Hematopoietic multipotent progenitor cell treated with erythropoietin and hydrocortisone succinate and interleukin-3 and kit ligand, for 4 days (in vitro differentiated cells): ENCODE measurements around the gene BCL11A.
A peak's percentile ranks its signal among the peaks of the same experiment; 100 is the strongest.
"Not testable (repeated sequence)": the region's sequence is repeated elsewhere in the genome, so short reads cannot be mapped to it uniquely, and the experiment has no call there.

ENCODE experiments used
- DNase-seq: peaks from one replicate; pipeline ENCODE4 v3.0.0-alpha.2; 2015

Gene BCL11A

DNA sequence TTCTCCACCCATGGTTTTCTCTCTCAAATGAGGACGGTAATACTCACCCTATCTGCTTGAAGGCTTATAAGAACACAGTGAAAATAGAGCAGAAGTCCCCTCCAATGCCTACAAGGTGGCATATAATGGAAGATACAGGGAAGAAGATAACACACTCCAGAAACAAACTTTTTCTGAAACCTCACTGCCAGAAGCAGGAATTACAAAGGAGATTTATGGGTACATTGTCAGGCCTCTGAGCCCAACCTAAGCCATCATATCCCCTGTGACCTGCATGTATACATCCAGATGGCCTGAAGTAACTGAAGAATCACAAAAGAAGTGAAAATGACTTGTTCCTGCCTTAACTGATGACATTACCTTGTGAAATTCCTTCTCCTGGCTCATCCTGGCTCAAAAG, 136.2 kb downstream of the BCL11A start:
- DNase-seq: not testable (repeated sequence)

DNA sequence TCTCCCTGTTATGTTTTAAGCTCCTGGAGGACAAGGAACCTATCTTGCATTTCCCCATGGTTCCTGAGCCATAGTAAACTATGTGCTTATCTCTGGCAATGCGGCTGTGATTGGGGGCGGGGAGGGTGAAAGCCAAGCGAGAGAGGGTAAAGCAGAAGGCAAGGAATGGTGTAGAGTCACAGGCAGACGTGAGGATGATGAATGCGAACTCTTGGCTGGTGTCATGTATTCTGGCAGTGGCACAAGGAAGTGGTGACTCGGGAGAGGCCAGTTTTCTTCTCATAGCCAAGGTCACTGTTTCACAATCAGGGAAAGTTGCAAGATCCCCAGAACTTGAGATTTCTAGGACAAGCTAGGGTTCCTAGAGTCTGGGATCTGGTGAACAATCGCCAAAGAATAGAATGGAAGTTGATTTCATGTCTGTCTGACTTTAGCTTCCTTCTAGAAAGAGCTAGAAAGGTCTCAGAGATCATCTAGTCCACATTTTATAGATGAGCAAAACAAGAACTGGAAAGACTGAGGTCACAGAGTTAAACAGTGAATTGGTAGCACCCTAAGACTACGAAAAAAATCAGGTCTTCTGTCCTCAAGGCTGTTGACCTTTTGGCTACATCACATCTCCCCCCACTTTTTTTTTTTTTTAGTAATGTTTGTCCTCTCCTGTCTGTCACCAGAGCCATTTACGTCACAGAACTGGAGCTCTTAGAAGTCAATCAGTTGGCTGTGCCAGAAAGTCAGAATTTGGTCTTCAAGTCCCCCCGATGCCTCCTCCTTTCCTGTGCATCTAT, 137.0 kb downstream of the BCL11A start:
- no peak for DNase-seq

DNA sequence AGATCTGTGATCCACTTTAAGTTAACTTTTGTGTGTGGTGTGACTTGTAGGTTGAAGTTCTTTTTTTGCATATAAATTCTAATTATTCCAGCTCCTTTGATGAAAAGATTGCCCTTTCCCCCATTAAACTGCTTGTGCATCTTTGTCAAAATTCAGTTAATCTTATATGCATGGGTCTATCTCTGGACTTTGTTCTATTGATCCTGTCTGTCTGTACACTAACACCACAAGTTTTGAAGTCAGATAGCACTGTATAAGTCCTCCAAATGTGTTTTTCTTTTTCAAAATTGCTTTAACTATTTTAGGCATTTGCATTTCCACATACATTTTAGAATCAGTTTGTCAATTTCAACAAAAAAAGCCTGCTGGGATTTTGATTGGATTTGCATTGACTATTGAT, 137.6 kb downstream of the BCL11A start:
- DNase-seq: no peak

DNA sequence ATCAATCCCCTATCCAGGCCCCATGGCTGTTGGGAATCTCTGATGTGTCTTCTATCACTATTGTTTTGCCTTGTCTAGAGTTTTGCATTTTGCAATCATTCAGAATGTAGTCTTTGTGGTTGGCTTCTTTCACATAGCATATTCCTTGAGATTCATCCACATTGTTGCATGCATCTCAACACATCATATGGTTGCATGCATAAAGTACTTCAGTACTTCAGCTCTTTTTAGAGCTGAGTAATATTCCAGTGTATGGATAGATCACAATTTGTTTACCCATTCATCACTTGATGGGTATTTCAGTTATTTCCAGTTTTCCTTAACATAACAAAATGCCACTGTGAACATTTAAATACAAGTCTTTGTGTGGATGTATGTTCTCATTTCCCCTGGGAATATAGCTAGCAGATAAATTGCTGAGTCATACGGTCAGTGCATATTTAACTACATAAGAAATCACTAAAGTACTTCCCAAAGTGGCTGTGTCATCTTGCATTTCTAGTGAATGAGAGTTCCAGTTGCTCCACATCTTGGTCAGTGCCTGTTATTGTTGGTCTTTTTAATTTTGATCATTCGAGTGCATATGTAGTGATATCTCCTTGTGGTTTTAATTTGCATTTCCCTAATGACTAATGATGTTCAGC, 138.8 kb downstream of the BCL11A start:
- no peak for DNase-seq

DNA sequence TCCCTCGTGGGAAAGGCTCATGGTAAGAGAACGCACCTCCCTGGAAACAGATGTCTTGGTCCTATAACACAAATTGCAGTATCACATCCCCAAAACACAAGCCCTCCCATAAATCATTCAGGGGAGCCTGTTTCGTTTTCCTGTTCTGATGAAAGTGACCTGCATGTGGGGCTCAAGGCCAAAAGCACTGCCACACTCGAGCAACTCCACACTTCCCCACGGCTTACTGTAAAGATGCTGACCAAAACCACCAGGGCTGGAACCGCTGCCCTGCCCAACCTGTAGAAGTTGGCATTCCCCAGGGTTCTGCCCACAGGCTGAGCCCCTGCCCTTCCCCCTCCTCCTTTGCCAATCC, 139.7 kb downstream of the BCL11A start:
- peak; percentile 64 for DNase-seq

DNA sequence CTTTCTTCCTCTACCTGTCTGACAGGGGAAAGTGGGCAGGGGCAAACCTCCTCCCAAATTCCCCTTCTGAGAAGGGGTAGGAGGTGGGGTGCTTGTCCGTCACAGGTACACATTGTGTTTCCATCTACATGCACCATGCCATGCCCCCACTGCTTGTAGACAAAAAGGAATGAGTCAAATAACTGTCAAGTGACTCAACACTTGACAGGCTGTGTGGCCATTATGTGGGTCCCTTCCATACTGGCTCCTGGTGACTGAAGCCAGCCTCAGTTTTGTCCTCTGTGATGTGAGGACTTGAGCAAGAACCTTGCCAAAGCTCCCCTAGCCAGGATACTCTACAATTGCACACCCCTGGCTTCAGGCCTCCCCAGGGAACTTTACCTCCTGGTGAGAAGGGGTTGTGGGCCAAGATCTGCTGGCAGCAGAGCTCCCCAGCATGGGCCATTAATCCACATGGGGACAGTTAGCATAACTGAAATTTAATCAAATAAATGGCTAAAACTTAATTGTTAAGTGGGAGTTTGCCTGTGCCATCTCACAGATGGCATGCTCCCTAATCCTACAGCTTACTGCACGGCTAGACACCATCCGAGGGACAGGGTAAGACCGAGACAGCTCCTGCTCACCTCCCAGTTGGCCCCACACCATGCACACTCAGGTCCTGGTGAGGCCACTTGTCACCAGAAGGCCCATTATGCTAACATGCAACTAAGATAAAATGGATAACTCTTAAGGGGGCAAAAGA, 140.2 kb downstream of the BCL11A start:
- DNase-seq: no peak

DNA sequence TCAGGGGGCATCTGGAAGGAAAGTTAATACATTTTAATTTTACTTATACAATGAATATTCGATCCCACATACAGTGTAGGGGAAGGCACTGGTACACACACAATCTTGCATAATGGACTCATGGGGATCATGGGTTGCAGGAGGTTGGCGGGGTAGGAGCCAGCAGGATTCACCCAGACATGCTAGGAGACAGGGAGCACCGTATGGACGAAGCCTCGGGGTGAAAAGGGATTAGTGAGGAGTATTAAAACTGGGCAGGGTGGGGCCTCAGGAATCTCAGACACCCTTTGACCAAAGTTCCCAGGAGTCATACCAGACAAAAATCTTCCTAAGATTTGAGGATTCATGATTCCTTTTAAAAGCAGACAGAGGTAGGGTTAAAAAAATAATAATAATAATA, 140.8 kb downstream of the BCL11A start:
- DNase-seq: no peak

DNA sequence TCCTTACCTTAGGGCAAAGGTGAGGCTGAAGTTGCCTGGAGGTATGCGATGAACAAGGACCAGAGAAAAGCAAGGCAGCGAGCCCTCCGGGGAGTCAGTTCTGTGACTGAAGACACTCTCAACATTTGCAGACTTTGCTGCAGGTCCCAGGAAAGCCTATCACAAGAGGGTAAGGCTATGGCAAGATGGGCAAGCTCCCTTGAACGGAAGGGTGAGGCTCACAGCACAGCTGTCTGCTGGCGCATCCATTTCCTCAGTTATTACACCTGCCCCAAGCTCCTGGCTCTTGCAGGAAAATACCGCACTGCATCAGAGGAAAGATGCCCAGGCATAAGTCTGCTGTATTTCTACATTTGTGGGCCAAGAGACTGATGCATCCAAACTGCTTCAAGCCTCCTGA, 141.4 kb downstream of the BCL11A start:
- DNase-seq: no peak

DNA sequence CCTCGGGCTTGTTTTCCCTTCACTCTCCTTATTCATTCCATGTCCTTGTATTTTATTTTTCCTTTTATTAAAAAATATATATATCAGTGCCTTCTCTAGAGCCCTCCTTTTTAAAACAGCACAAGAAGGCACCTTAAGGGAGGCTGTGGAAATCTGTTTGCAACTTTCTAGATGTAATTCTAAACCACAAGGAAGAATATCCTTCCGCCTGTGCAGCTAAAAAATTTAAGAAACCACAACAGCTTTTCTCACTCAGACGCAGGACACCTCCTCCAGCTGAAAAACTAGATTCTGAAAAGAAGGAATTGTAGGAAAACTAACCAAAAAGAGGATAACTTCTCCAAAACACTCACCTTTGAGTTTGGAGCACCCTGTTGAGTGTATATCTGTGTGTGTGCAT, 142.2 kb downstream of the BCL11A start:
- DNase-seq: peak; percentile 50

DNA sequence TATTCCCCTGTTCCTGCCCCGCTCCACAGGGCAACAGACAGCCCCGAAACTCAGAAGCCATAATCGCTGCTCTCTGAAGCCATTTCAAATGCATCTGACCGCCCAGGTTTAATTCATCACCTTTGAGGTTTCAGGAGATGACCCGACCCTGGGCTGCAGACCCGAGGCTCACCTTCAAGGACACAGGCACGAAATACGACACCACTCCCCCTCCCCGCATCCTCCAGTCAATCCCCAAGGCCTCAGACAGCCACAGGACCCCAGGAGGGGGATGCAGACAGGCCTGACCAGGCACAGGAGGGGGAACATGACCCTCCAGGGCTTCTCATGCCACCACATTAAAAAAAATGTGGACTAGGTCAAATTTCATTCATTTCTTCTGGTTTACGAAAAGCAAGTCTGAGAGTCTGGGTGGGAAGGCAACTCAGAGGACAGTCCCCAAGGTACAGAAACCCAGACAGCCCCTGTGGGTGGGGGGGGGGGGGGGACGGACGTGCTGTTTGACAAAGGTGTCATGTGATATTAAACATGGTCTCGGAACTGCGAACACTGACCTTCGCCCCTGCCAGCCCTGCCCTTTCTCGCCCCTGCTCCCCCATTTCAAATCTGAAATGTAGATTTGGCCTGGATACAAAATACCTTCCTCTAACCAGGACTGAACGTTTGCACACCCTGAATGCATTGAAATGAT, 142.9 kb downstream of the BCL11A start:
- no peak for DNase-seq

DNA sequence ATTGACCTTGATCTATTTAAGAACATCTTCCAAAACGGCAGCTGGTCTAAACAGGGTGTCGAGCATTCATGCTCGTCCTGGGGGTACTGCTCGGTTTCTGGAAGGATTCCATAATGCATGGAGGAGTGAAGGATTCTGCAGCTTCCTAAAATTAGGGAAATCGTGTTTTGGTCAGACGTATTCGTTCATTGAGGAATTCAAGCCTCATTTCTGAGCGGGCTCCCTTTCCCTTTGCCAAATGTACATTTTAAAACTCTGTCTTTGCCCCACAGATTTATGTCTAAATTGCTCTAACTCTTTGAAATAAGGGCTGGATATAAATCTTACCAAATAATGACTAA, 144.0 kb downstream of the BCL11A start:
- DNase-seq: no peak

DNA sequence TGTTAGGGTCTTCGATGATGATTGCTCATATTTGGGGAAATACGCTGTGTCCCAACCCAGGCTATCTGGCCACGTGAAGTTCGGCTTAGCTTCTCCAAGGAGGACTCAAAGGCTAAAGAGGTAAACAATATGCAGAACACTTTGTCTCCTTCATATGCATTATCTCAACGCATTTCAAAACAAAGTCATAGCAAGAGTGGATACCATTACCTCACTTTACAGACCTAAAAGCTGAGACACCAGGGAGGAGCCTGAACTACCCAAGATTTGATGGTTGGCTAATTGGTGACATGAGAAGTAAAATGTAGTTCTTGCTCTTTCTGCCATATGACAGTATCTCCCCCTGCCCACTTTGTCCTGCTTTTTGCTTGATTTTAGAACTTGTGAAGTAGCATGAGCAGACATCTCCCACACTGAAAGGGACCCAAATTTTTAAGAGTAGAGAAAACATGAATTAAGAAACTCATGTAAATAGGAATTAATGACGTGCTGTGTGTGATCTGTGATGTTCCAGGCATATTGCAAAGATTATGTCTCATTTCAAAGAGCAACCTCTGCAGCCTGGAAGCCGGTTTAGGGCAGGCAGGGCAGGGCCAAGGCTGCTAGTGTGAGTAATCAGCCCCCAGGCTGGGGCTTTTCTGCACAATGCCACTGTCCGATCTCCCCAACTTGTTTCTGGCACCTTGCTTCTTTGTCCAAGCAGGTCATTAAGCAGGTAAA, 144.5 kb downstream of the BCL11A start:
- no peak for DNase-seq

DNA sequence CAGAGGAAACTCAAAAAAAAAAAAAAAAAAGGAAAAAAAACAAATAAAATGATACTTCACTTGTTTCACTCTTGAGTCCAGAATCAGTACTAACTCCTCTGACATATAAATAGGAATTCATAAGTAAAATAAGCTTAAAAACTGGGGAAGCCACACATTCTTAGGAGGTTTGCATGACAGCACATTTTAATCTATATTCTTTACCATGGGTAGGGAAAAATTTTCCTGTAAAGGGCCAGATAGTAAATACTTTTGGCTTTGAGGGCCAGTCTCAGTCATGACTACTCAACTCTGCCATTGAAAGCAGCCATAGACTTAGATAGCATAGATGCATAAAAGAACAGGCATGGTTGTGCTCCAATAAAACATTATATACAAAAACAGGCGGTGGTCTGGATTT, 145.2 kb downstream of the BCL11A start:
- no peak for DNase-seq

DNA sequence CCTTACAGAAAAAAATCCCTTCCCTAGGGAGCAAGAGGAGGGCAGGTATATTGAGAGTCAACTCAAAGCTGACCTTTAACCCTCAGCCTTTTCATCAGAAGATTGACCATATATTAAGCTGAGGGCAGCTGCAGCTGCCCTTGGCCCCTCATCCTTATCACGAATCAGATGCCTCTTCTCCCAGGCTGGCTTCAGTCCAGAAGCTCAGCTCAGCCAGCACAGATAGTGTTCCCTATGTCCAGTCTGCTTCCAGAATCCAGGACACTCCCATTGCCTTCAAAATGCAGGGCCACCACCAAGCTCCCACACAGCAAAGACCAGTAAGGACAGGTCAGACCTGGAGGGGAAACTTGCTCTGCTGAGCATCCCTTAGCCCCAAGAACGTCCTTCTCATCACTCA, 146.1 kb downstream of the BCL11A start:
- no peak for DNase-seq

DNA sequence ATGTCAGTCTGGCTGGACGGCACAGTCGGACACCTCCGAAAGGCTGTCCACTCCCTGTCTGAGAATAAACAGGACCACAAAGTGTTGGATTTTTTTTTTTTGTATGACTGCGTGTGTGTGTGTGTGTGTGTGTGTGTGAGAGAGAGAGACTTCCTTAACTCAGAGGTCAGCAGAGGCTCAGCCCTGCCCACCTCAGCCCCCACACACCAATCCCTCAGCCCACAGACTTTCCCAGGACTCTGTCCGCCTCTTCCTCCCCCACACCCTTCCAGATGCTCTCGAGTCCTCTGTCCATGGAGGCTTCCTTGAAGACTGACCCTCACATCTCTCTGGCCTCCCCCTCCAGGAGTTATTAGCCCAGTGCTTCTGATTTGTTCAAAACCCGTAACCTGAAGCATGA, 147.3 kb downstream of the BCL11A start:
- no peak for DNase-seq

DNA sequence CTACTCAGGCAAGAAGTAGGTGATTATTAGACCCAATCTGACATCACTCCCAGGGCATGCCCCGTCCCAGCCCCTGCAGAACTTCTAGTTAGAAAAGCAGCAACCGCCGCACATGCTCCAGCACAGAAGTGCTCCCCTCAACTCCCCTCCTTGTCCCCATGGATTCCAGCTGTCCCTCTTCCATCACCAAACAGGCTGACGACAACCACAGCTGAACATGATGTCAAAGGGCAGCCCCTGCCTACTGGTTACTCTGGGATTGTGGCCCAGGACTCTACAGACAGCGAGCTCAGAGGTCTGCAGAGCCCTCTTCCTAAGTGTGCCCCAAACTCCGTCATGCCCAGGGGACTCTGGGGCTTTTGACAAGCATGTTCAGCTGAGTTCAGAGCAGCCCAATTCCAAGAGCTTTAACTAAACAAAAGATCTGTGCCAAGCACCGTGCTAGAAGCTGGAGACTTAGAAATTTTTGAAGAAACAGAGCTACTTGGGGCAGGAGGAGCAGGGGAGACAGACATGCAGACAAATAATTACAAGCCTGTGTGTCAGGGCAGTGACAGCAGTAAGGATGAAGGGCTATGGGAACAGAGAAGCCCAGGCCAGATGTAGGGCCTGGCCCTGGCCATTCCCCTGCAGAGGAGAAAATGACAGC, 148.1 kb downstream of the BCL11A start:
- no peak for DNase-seq
